Breast epithelium (tissue), 4 donors: ENCODE measurements around the gene SH3TC1. TPM values are rescaled to one million over a fixed set of nuclear protein-coding genes. Genes with fewer than 3 reads are reported as not detected.

Experiments
- DNase-seq, 2 donors: peaks; one replicate each; pipeline ENCODE4 v3.0.0-alpha.2; 2019; ENCODE audit warnings: low spot score in 2 of 2
- H3K27ac ChIP-seq, 2 donors: fragments of 200-600 bp; sonication (generic) in 1 of 2; one replicate each; pipeline ENCODE4 v1.5.1; 2016 to 2019; ENCODE audit warnings: mild to moderate bottlenecking in 1 of 2
- H3K27me3 ChIP-seq, 2 donors: fragments of 200-600 bp; sonication (generic) in 1 of 2; one replicate each; pipeline versions ENCODE4 v1.5.1 to v1.6.0; 2017 to 2019; ENCODE audit warnings: control low read depth in 1 of 2, mild to moderate bottlenecking in 1 of 2
- H3K36me3 ChIP-seq: fragments of 200-600 bp; one replicate; pipeline ENCODE4 v1.5.1; 2019
- H3K4me1 ChIP-seq, 2 donors: fragments of 200-600 bp; sonication (generic); one replicate each; pipeline ENCODE4 v1.5.1; 2016 to 2019; ENCODE audit warnings: control low read depth in 1 of 2
- H3K4me3 ChIP-seq, 3 donors: fragments of 200-600 bp; sonication (generic); 1 replicate in 2 of 3; 2 replicates in 1 of 3; pipeline ENCODE4 v1.5.1; 2016 to 2019; ENCODE audit warnings: mild to moderate bottlenecking in 3 of 3, moderate library complexity in 2 of 3
- H3K9me3 ChIP-seq, 2 donors: fragments of 200-600 bp; sonication (generic) in 1 of 2; one replicate each; pipeline ENCODE4 v1.5.1; 2016 to 2019; ENCODE audit warnings: control low read depth in 1 of 2
- POLR2A ChIP-seq: fragments of 450-650 bp; IDR thresholded peaks from one replicate; pipeline ENCODE4 v1.6.1; 2016; ENCODE audit warnings: antibody characterized with exemption, mild to moderate bottlenecking, moderate library complexity
- POLR2AphosphoS5 ChIP-seq, 3 donors: sonication (generic); formaldehyde crosslinking; IDR thresholded peaks; one replicate each; pipeline ENCODE4 v1.6.1; 2017; ENCODE audit warnings: antibody characterized with exemption in 3 of 3
- intact Hi-C: fragments of 100-400 bp; cut with DNase I; formaldehyde crosslinking; loops from one replicate; pipeline ENCODE4 v1.15.1; 2023; ENCODE audit warnings: low total_unique reads
- total RNA-seq, 3 donors: library from RNA; depleted of rRNA; stranded (reverse); fragments of >200 nt; gene quantifications; one replicate each; pipeline ENCODE4 v1.1.0, GENCODE V29; 2016
- TF ChIP-seq, protein P1 (sequence below), 3 donors: fragments of 450-650 bp; IDR thresholded peaks; one replicate each; pipeline ENCODE4 v1.5.1; 2016 to 2017; ENCODE audit warnings: antibody characterized with exemption in 3 of 3, mild to moderate bottlenecking in 3 of 3, moderate library complexity in 3 of 3

SH3TC1 gene
- total RNA-seq, 3 donors from 2014 or later = 16.4 to 28.8 (median 17.3) TPM

DNA sequence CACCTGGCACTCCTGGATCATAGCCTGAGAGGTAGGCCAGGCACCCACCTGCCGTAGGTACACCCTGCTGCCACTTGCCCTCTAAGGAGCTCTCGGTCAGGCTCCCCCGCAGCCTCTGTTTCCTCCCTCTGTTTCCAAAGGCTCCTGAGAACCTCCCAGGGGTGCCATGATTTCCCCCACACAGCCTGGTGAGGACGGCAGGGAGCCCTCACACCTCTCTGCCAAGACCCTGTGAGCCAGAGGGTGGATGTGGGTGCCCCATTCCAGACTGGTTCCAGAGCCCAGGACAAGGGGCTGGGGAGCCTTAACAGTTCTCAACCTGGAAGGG is 38.9 kb upstream of the SH3TC1 start:
- H3K9me3 ChIP-seq = no peaks in the 10 kb centered on the region
- intact Hi-C loops = no loop called here
- H3K27ac ChIP-seq = no peak overlapping the region
- H3K27me3 ChIP-seq = peaks cover 4 to 13% of the 10 kb centered on the region in 2 donors
- H3K4me3 ChIP-seq = no peak overlapping the region
- peaks cover 4 to 5% of the 10 kb centered on the region in 2 donors for H3K4me1 ChIP-seq
- H3K36me3 ChIP-seq = no peaks in the 10 kb centered on the region
- no peak for DNase-seq
- TF ChIP-seq, protein P1, sequence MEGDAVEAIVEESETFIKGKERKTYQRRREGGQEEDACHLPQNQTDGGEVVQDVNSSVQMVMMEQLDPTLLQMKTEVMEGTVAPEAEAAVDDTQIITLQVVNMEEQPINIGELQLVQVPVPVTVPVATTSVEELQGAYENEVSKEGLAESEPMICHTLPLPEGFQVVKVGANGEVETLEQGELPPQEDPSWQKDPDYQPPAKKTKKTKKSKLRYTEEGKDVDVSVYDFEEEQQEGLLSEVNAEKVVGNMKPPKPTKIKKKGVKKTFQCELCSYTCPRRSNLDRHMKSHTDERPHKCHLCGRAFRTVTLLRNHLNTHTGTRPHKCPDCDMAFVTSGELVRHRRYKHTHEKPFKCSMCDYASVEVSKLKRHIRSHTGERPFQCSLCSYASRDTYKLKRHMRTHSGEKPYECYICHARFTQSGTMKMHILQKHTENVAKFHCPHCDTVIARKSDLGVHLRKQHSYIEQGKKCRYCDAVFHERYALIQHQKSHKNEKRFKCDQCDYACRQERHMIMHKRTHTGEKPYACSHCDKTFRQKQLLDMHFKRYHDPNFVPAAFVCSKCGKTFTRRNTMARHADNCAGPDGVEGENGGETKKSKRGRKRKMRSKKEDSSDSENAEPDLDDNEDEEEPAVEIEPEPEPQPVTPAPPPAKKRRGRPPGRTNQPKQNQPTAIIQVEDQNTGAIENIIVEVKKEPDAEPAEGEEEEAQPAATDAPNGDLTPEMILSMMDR (IDR thresholded peaks at IDR 0.05) = no peak
- no peak for TF ChIP-seq POLR2A
- TF ChIP-seq POLR2AphosphoS5 (IDR thresholded peaks at IDR 0.05) = no peak

DNA sequence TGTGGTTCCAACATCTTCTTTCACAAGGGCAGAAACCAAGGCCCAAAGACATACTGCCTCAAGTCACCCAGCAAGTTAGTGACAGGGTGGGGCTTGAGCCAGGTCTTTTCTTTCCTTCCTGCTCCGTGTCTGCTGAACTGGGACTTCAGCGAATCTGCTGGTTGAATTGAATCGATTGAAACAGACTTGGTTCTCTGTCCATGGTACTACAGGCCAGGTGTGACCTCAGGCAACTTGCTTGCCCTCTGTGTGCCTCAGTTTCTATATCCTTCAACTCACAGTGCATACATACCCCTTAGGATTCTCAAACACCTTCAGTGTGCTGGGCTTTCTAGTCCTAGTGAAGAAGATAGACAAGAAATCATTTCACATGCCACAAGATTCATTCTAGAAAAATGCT is 38.5 kb upstream of the SH3TC1 start:
- peaks cover 4 to 5% of the 10 kb centered on the region in 2 donors for H3K4me1 ChIP-seq
- no peaks in the 10 kb centered on the region for H3K36me3 ChIP-seq
- H3K27ac ChIP-seq = no peak overlapping the region
- DNase-seq = no peak
- peaks cover 4 to 13% of the 10 kb centered on the region in 2 donors for H3K27me3 ChIP-seq
- H3K9me3 ChIP-seq = no peaks in the 10 kb centered on the region
- intact Hi-C loops = no loop called here
- TF ChIP-seq POLR2AphosphoS5 (IDR thresholded peaks at IDR 0.05) (no peak), POLR2A (no peak)
- TF ChIP-seq, protein P1 (IDR thresholded peaks at IDR 0.05) = no peak
- H3K4me3 ChIP-seq = no peak overlapping the region

DNA sequence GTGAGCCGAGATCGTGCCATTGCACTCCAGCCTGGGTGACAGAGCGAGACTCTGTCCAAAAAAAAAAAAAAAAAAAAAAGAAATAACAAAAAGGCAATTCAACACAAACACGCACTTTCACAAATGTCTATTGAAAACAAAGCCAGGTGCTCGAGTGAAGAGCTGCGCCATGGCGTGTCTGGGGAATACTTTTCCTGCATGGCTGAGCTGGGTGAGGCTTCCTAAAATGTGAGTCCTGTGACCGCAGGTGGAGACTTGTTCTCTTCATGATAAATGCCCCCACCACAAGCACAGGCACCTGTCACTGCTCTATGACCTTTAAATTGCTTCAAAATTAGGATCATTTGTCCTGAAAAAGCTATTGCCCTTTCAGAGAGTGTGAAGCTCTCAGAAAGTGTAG is 36.5 kb upstream of the SH3TC1 start:
- Histone ChIP-seq H3K27ac (no peak overlapping the region), H3K4me1 (peaks cover 3 to 5% of the 10 kb centered on the region in 2 donors), H3K4me3 (no peak overlapping the region), H3K9me3 (no peaks in the 10 kb centered on the region), H3K36me3 (no peaks in the 10 kb centered on the region), H3K27me3 (peaks cover 4 to 7% of the 10 kb centered on the region in 2 donors)
- intact Hi-C loops = no loop called here
- no peak for DNase-seq
- no peak for TF ChIP-seq POLR2AphosphoS5 (IDR thresholded peaks at IDR 0.05)
- TF ChIP-seq, protein P1 (IDR thresholded peaks at IDR 0.05) = no peak
- TF ChIP-seq POLR2A = no peak

DNA sequence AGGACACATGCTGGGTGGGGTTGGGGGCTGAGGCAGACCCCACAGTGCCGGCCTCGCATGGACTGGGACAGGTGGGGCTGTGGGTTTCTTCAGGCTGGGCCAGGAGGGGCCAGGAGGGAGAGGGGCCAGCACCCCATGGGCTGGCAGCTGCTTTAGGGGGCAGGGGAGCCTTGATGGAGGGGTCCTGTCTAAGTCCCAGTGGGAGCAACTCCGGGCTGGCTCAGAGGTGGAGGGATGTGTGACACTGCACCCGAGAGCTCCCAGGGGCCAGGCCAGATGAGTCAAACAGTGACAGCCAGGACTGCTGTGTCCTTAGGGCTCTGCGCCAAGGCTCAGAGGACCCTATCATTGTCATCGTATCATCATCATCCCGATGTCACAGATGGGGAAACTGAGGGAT is 36.1 kb upstream of the SH3TC1 start:
- Histone ChIP-seq H3K27me3 (peaks cover 3% of the 10 kb centered on the region in 2 donors), H3K4me3 (no peak overlapping the region), H3K9me3 (no peaks in the 10 kb centered on the region), H3K4me1 (peaks cover 0 to 5% of the 10 kb centered on the region in 2 donors), H3K36me3 (no peaks in the 10 kb centered on the region), H3K27ac (no peak overlapping the region)
- TF ChIP-seq POLR2A (no peak), POLR2AphosphoS5 (IDR thresholded peaks at IDR 0.05) (no peak)
- TF ChIP-seq, protein P1 (IDR thresholded peaks at IDR 0.05) = no peak
- intact Hi-C loops = no loop called here
- DNase-seq = no peak

DNA sequence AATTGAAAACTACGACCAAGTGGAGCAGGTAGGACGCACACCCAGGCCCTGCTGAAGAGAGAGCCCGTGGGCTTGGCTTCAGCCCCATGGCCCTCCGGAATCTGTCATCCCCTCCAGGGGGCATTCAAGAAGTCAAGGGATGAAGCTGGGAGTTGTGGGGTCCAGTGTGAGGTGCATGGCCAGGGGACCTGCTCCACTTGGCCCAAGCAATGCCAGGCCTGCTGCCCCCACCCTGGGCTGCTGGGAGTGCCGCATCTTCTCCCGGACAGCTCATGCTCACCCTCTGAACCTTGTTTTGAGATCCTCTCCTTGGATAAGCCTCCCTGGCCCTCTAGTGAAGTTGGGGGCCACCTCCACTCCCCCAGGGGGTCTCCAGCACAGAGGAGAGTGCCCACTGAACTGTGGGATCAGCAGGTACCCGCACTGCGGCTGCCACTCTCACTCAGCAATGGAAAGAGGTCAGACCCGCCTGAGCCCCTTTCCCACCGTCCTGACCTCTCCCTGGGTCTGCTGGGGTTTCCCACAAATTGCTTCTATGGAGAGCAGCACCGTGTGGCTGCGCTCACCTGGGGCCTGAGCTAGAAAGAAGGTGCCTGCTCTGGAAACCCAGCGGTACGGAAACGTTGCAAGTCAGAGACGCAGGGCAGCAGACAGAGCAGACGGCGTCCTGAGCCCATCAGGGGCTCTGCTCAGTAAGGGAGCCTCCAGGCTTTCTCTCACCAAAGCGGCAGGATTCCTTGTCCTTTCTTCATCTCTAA is 35.5 kb upstream of the SH3TC1 start:
- Histone ChIP-seq H3K9me3 (peaks cover 0 to 5% of the 10 kb centered on the region in 2 donors), H3K27ac (no peak overlapping the region), H3K4me3 (no peak overlapping the region), H3K36me3 (no peaks in the 10 kb centered on the region), H3K4me1 (no peaks in the 10 kb centered on the region), H3K27me3 (no peaks in the 10 kb centered on the region)
- intact Hi-C loops = no loop called here
- TF ChIP-seq POLR2AphosphoS5 (IDR thresholded peaks at IDR 0.05) (no peak), POLR2A (no peak)
- TF ChIP-seq, protein P1 (IDR thresholded peaks at IDR 0.05) = no peak
- DNase-seq = no peak
